Panc1 (cell line): ENCODE data around the gene ZNF428. TPM values are rescaled to one million over a fixed set of nuclear protein-coding genes. Genes with fewer than 3 reads are reported as not detected.

Experiments used
- ATAC-seq: fragments of 200-7000 bp; cut with Tn5 transposase; 2 replicates; pipeline ENCODE4 v1.9.1; 2020; ENCODE audit warnings: mild to moderate bottlenecking, moderate library complexity
- BruUV-seq: library from RNA; stranded (reverse); fragments of 400-500 nt; replicated peaks from 2 replicates; lab custom pipeline; 2021; lab: Mats Ljungman, UMichigan
- CTCF ChIA-PET: fragments of 300-600 bp; sonication (Branson Sonifier 250); formaldehyde crosslinking; loops from one replicate; lab custom pipeline; 2022; ENCODE audit warnings: antibody characterized with exemption; lab: Charles Lee
- POLR2A ChIA-PET: fragments of 300-600 bp; sonication (Branson Sonifier 250); formaldehyde crosslinking; loops from one replicate; lab custom pipeline; 2022; ENCODE audit warnings: antibody characterized with exemption; lab: Charles Lee
- DNase-seq: peaks from one replicate; pipeline ENCODE4 v3.0.0-alpha.2; 2010; ENCODE audit warnings: low read depth, low spot score
- H3K27ac ChIP-seq: 2 replicates; pipeline ENCODE4 v1.5.1; 2011; ENCODE audit warnings: mild to moderate bottlenecking, low read length, inconsistent platforms
- H3K27me3 ChIP-seq: fragments of 200-500 bp; sonication (Bioruptor generic); 2 replicates; pipeline ENCODE4 v1.6.0; 2014; ENCODE audit warnings: low read length, inconsistent platforms; ENCODE audit not compliant: control insufficient read depth, insufficient read depth
- H3K36me3 ChIP-seq: fragments of 200-500 bp; sonication (Bioruptor generic); 2 replicates; pipeline ENCODE4 v1.5.1; 2014; ENCODE audit warnings: inconsistent platforms, mild to moderate bottlenecking, low read length, moderate library complexity; ENCODE audit not compliant: control insufficient read depth, insufficient read depth
- H3K4me1 ChIP-seq: 2 replicates; pipeline ENCODE4 v1.5.1; 2011; ENCODE audit warnings: inconsistent platforms, mild to moderate bottlenecking, low read length, moderate library complexity; ENCODE audit not compliant: control insufficient read depth, insufficient read depth
- H3K4me3 ChIP-seq, 2 experiments: 2 replicates each; pipeline ENCODE4 v1.5.1; 2011 to 2012; ENCODE audit warnings: low read depth in 2 of 2, low read length in 2 of 2, mild to moderate bottlenecking in 2 of 2, inconsistent platforms in 1 of 2, moderate library complexity in 1 of 2
- H3K9me3 ChIP-seq: fragments of 200-500 bp; sonication (Bioruptor generic); 2 replicates; pipeline ENCODE4 v1.5.1; 2014; ENCODE audit warnings: low read depth, mild to moderate bottlenecking, inconsistent platforms, low read length, moderate library complexity; ENCODE audit not compliant: control insufficient read depth, insufficient read depth
- POLR2AphosphoS5 ChIP-seq: IDR thresholded peaks from 2 replicates; pipeline ENCODE4 v1.6.1; 2012; ENCODE audit warnings: mild to moderate bottlenecking, low read depth, low read length, moderate library complexity
- REST ChIP-seq, 2 experiments: IDR thresholded peaks; 2 replicates each; pipeline ENCODE4 v1.6.1; 2011 to 2012; ENCODE audit warnings: low read depth in 2 of 2, control low read depth in 1 of 2, low read length in 1 of 2, mild to moderate bottlenecking in 1 of 2, moderate library complexity in 1 of 2; ENCODE audit not compliant: insufficient read depth in 1 of 2
- SIN3A ChIP-seq: IDR thresholded peaks from 2 replicates; pipeline ENCODE4 v1.6.1; 2012; ENCODE audit warnings: low read depth, mild to moderate bottlenecking, low read length, moderate library complexity, borderline replicate concordance; ENCODE audit not compliant: insufficient read depth
- TCF7L2 ChIP-seq: IDR thresholded peaks from 2 replicates; pipeline ENCODE4 v1.6.1; 2011; ENCODE audit warnings: mild to moderate bottlenecking, low read depth, low read length, inconsistent platforms
- in situ Hi-C: cut with HindIII; loops from 2 replicates; pipeline ENCODE4 v1.10.0; 2016; ENCODE audit warnings: low sequenced_read_pairs, low pct_unique_long_range_greater_than_20kb
- intact Hi-C: fragments of 100-400 bp; cut with micrococcal nuclease; formaldehyde crosslinking; loops from one replicate; pipeline ENCODE4 v1.10.0; 2022; ENCODE audit not compliant: unreplicated experiment
- total RNA-seq: library from RNA; stranded (reverse); gene quantifications from one replicate; pipeline ENCODE4 v1.2.1, GENCODE V29; 2021; ENCODE audit not compliant: unreplicated experiment

Gene ZNF428
- total RNA-seq, 1 experiment from 2014 or later, result 45.6 TPM

GRCh38 chr19:43595999-43596841 is 23.2 kb downstream of the ZNF428 start, which contains the start of the genes IRGQ and ZNF576:
IRGQ (minus strand) TSS chr19:43596134; CDS start chr19:43595338, 796 bp downstream.
ZNF576 (plus strand) TSS chr19:43596595; CDS start chr19:43597109, 514 bp downstream.
- CTCF ChIA-PET, result interaction anchor here (0.5 to 1.0 kb wide), 3 partner anchors 8 to 130 kb away, joined by 3 to 6 read pairs (median 4); no protein-coding TSS in a partner anchor
- H3K27me3 ChIP-seq, result no peaks in the 10 kb centered on the region
- H3K36me3 ChIP-seq, result peaks cover 6% of the 10 kb centered on the region; the same call in 1 of the 2 replicates
- intact Hi-C loops, result no loop called here
- DNase-seq (peak; percentile 93), ATAC-seq (peak; percentile 93)
- TSS peak; percentile 62 for BruUV-seq
- TF ChIP-seq TCF7L2 (peak; percentile 22; the same call in 1 of the 2 replicates), REST (IDR thresholded peaks at IDR 0.05; ENCODE audit: insufficient read depth in 1 of 2, low read depth in 2 of 2, low read length in 1 of 2) (no peak; a peak in 1 of 4 replicates), SIN3A (0 out of 2 replicates have a peak, but pooled peaks have one; percentile 83), POLR2AphosphoS5 (0 out of 2 replicates have a peak, but pooled peaks have one; percentile 19)
- POLR2A ChIA-PET, result interaction anchor here (0.5 to 0.6 kb wide), 2 partner anchors 91 to 126 kb away, joined by 3 to 4 read pairs; no protein-coding TSS in a partner anchor
- H3K27ac ChIP-seq, result peak within 1 kb of the TSS; percentile 93
- peaks cover 7% of the 10 kb centered on the region; the same call in 1 of the 2 replicates for H3K4me1 ChIP-seq
- in situ Hi-C loops, result no loop called here
- no peaks in the 10 kb centered on the region for H3K9me3 ChIP-seq
- peak within 1 kb of the TSS; percentile 82 to 95 for H3K4me3 ChIP-seq

GRCh38 chr19:43595605-43595998 is 23.8 kb downstream of the ZNF428 start:
- CTCF ChIA-PET, result interaction anchor here (1.0 kb wide), 1 partner anchor 40 kb away, joined by 3 read pairs; no protein-coding TSS in a partner anchor
- ATAC-seq (peak; percentile 29), DNase-seq (no peak)
- no peak for TF ChIP-seq SIN3A
- Histone ChIP-seq H3K36me3 (peaks cover 6% of the 10 kb centered on the region; the same call in 1 of the 2 replicates), H3K4me3 (peak overlapping the region; percentile 82 to 90), H3K27me3 (no peaks in the 10 kb centered on the region), H3K27ac (peak overlapping the region; percentile 88), H3K9me3 (no peaks in the 10 kb centered on the region), H3K4me1 (peaks cover 7% of the 10 kb centered on the region; the same call in 1 of the 2 replicates)
- intact Hi-C loops, result no loop called here
- in situ Hi-C loops, result no loop called here
- POLR2A ChIA-PET, result no interaction called here
- BruUV-seq, result TSS peak; percentile 91
